Measurements from ENCODE around the gene OR5V1. TPM values are rescaled to one million over a fixed set of nuclear protein-coding genes. Genes with fewer than 3 reads are reported as not detected.

The OR5V1 gene
- not detected for total RNA-seq

DNA sequence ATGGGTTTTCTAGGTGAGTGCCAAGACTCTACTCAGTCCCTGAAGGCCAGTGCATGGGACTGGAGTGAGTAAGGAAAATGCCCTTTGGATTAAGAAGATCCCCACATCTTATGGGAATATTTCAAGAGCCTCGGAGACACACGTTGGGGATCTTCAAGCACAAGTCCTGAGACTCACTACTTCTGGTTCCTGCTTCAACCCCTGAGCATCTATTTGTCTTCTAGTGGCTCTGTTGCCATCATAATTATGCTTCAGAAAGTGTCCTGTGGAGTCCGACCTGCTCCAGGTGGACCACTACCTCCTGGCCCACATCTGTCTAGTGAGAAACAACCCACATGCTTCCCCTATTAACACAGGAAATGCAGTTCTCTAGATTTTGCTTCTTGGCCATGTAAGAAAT lies at the start of gene OR5V1:
OR5V1 (minus strand) TSS at position 101 of the 400 bp plus-strand sequence. CDS start 12,670 bp downstream, outside the sequence.
- DNase-seq (ENCODE audit: low spot score in 2 of 2) = no peak

DNA sequence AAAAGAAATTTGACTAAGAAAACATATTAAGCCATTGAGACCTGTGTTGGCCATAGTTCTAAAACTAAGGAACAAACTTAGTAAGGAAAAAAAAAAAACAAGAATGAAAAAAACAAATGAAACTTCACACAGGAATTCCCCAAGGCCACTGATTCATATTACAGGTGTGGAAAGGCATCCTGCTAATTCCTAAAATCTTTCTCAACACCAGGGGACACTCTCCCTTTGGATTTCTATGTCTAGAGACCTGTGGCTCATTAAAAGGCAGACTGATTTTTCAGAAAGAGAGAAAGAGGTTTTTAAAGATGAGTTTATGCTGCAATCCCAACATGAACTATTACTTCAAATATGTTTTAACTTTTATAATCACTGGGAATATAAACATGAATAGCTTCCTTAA lies 45.9 kb upstream of the OR5V1 start, which contains the start of gene OR12D1:
OR12D1 (plus strand) TSS at position 341 of the 400 bp plus-strand sequence.
- intact Hi-C loops (cut with DNase I; ENCODE audit: low total_unique reads) = no loop called here
- DNase-seq (ENCODE audit: low spot score in 2 of 2) = no peak
- H3K4me3 ChIP-seq (ENCODE audit: low read depth, poor library complexity, severe bottlenecking) = no peak within 1 kb of the TSS
- TF ChIP-seq POLR2A (IDR thresholded peaks at IDR 0.05) = no peak
- TF ChIP-seq, protein P1, sequence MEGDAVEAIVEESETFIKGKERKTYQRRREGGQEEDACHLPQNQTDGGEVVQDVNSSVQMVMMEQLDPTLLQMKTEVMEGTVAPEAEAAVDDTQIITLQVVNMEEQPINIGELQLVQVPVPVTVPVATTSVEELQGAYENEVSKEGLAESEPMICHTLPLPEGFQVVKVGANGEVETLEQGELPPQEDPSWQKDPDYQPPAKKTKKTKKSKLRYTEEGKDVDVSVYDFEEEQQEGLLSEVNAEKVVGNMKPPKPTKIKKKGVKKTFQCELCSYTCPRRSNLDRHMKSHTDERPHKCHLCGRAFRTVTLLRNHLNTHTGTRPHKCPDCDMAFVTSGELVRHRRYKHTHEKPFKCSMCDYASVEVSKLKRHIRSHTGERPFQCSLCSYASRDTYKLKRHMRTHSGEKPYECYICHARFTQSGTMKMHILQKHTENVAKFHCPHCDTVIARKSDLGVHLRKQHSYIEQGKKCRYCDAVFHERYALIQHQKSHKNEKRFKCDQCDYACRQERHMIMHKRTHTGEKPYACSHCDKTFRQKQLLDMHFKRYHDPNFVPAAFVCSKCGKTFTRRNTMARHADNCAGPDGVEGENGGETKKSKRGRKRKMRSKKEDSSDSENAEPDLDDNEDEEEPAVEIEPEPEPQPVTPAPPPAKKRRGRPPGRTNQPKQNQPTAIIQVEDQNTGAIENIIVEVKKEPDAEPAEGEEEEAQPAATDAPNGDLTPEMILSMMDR (IDR thresholded peaks at IDR 0.05) = no peak

More for the DNA sequence above, at the start of gene OR5V1:
- WGBS, 2 donors = 78 to 81% methylated on average over 3 of the region's 3 CpGs
- intact Hi-C loops (cut with DNase I; ENCODE audit: low total_unique reads) = no loop called here
- TF ChIP-seq, protein P1 (IDR thresholded peaks at IDR 0.05) = no peak
- TF ChIP-seq POLR2A (IDR thresholded peaks at IDR 0.05) = no peak
- no peak within 1 kb of the TSS for H3K4me3 ChIP-seq (ENCODE audit: low read depth, poor library complexity, severe bottlenecking)

DNA sequence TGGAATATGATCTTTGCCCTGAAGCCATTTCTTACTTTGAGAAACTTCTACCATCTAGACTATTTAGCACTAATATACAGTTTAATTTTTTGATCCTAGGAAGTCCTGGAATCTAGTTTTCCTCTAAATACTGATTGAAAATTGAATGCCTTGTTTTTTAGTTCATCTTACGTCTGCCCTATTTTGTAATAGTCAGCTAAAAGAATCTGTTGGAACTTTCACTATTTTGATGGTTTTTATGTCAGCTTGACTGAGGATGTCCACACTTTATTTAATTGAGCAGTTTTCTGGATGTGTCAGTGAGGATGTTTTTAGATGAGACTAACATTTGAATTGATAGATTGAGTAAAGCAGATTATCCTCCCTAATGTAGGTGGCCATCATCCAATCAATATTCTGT lies 35.1 kb upstream of the OR5V1 start:
- WGBS, 2 donors = 39 to 96% methylated on average over 1 of the region's 1 CpG
- intact Hi-C loops (cut with DNase I; ENCODE audit: low total_unique reads) = no loop called here
- TF ChIP-seq, protein P1 (IDR thresholded peaks at IDR 0.05) = no peak
- no peak for TF ChIP-seq POLR2A (IDR thresholded peaks at IDR 0.05)
- no peak overlapping the region for H3K4me3 ChIP-seq (ENCODE audit: low read depth, poor library complexity, severe bottlenecking)
- no peak for DNase-seq (ENCODE audit: low spot score in 2 of 2)

DNA sequence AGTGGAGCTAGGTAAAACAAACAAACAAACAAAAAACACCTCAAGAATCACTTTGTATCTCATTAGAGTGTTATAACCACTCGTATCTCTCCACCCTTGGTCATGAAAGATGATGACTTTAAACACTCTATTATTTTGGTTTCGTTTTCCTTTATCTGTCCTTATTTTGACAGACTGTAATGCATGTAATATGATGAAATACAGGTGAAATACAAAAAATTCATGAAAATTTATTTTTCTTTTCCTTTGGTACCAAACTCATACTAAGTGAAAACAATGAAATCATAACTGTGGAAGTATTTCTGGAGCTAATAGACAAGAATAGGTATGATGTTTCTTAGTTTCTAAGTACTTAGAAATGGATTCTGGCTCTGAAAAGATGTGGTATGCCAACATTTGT lies 30.9 kb upstream of the OR5V1 start:
- no peak overlapping the region for H3K4me3 ChIP-seq (ENCODE audit: low read depth, poor library complexity, severe bottlenecking)
- 76 to 79% methylated on average over 2 of the region's 2 CpGs for WGBS, 2 donors
- no peak for TF ChIP-seq POLR2A (IDR thresholded peaks at IDR 0.05)
- TF ChIP-seq, protein P1 (IDR thresholded peaks at IDR 0.05) = no peak
- intact Hi-C loops (cut with DNase I; ENCODE audit: low total_unique reads) = no loop called here
- no peak for DNase-seq (ENCODE audit: low spot score in 2 of 2)

DNA sequence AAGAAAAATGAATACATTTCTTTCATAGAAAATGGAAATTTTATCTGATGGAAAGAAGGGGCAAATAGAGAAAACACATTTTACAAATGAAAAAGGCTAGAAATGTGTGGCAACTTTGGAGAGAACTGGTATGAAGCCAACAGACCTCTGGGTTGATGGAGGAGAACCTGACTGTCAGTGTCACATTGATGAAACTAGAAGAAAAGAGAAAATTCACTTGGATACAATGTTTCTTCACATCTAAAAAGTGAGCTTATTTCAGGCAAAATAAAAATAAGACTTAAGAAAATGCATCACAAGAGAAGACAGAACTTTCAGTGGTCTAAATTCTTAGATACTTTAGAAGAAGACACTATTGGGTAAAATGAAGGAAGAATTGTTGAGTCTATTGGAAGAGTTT lies 26.7 kb upstream of the OR5V1 start, which contains the start of gene OR12D2:
OR12D2 (plus strand) TSS at position 301 of the 400 bp plus-strand sequence. CDS start 1,069 bp downstream, outside the sequence.
- TF ChIP-seq, protein P1 (IDR thresholded peaks at IDR 0.05) = no peak
- TF ChIP-seq POLR2A (IDR thresholded peaks at IDR 0.05) = no peak
- intact Hi-C loops (cut with DNase I; ENCODE audit: low total_unique reads) = no loop called here
- H3K4me3 ChIP-seq (ENCODE audit: low read depth, poor library complexity, severe bottlenecking) = no peak within 1 kb of the TSS
- DNase-seq (ENCODE audit: low spot score in 2 of 2) = no peak

DNA sequence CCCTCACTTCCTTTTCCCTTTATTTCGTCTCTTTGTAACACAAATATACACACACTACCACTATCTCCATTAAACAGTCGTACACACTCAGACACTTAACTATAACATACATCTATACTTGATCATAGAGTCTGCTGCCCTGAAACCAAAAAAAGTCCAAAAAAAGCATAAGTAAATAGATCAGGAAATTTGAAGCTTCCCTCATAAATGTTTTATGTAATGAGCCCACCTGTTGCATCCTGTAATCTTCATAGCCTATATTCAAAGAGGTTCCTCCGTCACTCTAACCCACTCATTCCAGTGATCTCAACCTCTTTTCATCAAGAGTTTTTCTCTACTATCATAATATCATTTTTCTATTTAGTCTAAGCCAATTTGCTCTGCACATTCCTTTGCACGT lies 19.9 kb upstream of the OR5V1 start:
- no peak overlapping the region for H3K4me3 ChIP-seq (ENCODE audit: low read depth, poor library complexity, severe bottlenecking)
- TF ChIP-seq, protein P1 (IDR thresholded peaks at IDR 0.05) = no peak
- no peak for TF ChIP-seq POLR2A (IDR thresholded peaks at IDR 0.05)
- intact Hi-C loops (cut with DNase I; ENCODE audit: low total_unique reads) = no loop called here
- no peak for DNase-seq (ENCODE audit: low spot score in 2 of 2)
- WGBS, 2 donors = 65 to 76% methylated on average over 4 of the region's 4 CpGs
